ENCODE data around the gene NDST1. TPM values are rescaled to one million over a fixed set of nuclear protein-coding genes. Genes with fewer than 3 reads are reported as not detected.

Gene NDST1
- total RNA-seq, 3 donors from 2014 or later: 58.1 to 66.5 (median 60.6) TPM

- Histone ChIP-seq H3K4me1 (ENCODE audit: low read depth) (no peaks in the 10 kb centered on the region), H3K9me3 (no peaks in the 10 kb centered on the region), H3K36me3 (ENCODE audit: low read depth) (no peaks in the 10 kb centered on the region), H3K4me3 (no peak overlapping the region)
- ATAC-seq (no peak), DNase-seq (peak in 1 of 3 donors; percentile 9)
- TF ChIP-seq, protein P1, sequence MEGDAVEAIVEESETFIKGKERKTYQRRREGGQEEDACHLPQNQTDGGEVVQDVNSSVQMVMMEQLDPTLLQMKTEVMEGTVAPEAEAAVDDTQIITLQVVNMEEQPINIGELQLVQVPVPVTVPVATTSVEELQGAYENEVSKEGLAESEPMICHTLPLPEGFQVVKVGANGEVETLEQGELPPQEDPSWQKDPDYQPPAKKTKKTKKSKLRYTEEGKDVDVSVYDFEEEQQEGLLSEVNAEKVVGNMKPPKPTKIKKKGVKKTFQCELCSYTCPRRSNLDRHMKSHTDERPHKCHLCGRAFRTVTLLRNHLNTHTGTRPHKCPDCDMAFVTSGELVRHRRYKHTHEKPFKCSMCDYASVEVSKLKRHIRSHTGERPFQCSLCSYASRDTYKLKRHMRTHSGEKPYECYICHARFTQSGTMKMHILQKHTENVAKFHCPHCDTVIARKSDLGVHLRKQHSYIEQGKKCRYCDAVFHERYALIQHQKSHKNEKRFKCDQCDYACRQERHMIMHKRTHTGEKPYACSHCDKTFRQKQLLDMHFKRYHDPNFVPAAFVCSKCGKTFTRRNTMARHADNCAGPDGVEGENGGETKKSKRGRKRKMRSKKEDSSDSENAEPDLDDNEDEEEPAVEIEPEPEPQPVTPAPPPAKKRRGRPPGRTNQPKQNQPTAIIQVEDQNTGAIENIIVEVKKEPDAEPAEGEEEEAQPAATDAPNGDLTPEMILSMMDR (IDR thresholded peaks at IDR 0.05): no peak
- intact Hi-C loops (cut with DNase I, micrococcal nuclease): no loop called here
These were observed 24.2 kb downstream of the NDST1 start for GRCh38 chr5:150532151-150532550.

DNA sequence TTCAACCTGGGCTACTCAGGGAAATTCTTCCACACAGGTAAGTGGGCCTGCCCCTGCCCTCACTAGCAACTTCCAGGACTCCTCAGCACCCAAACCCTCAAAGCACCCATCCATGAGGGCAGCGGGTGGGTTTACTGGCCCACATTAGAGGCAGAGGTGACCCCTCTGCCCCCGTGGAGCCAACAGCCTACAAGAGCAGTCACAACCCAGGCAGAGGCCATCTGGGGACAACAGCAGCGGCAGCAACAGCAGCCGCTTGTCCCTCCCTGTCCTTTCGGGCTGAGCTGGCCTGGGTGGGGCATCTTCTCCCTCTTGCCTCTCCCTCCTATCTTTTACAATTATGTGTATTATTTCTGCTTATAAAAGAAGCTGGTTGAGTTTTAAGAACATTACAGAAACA lies 25.1 kb downstream of the NDST1 start:
- intact Hi-C loops (cut with DNase I, micrococcal nuclease): no loop called here
- ATAC-seq (peak; percentile 94), DNase-seq (peak in 2 of 3 donors; percentile 61 to 71)
- H3K4me3 ChIP-seq: no peak overlapping the region
- TF ChIP-seq, protein P1 (IDR thresholded peaks at IDR 0.05): no peak
- no peaks in the 10 kb centered on the region for H3K36me3 ChIP-seq (ENCODE audit: low read depth)
- H3K4me1 ChIP-seq (ENCODE audit: low read depth): no peaks in the 10 kb centered on the region
- no peaks in the 10 kb centered on the region for H3K9me3 ChIP-seq

GRCh38 chr5:150534811-150535210 lies 26.9 kb downstream of the NDST1 start:
- no peaks in the 10 kb centered on the region for H3K9me3 ChIP-seq
- intact Hi-C loops (cut with DNase I, micrococcal nuclease): no loop called here
- H3K36me3 ChIP-seq (ENCODE audit: low read depth): no peaks in the 10 kb centered on the region
- ATAC-seq (no peak), DNase-seq (peak in 1 of 3 donors; percentile 43)
- TF ChIP-seq, protein P1 (IDR thresholded peaks at IDR 0.05): no peak
- no peaks in the 10 kb centered on the region for H3K4me1 ChIP-seq (ENCODE audit: low read depth)
- H3K4me3 ChIP-seq: no peak overlapping the region

- intact Hi-C loops (cut with DNase I, micrococcal nuclease): no loop called here
- Histone ChIP-seq H3K4me1 (ENCODE audit: low read depth) (no peaks in the 10 kb centered on the region), H3K9me3 (no peaks in the 10 kb centered on the region), H3K36me3 (ENCODE audit: low read depth) (no peaks in the 10 kb centered on the region), H3K4me3 (no peak overlapping the region)
- TF ChIP-seq, protein P1 (IDR thresholded peaks at IDR 0.05): no peak
- peak in 1 of 3 donors; percentile 49 for DNase-seq
- no peak for ATAC-seq
These were observed 27.7 kb downstream of the NDST1 start for GRCh38 chr5:150535611-150536010.

- Histone ChIP-seq H3K4me1 (ENCODE audit: low read depth) (peaks cover 21% of the 10 kb centered on the region), H3K9me3 (no peaks in the 10 kb centered on the region), H3K36me3 (ENCODE audit: low read depth) (no peaks in the 10 kb centered on the region), H3K4me3 (no peak overlapping the region)
- DNase-seq (peak in 1 of 3 donors; percentile 19), ATAC-seq (no peak)
- TF ChIP-seq, protein P1 (IDR thresholded peaks at IDR 0.05): no peak
- intact Hi-C loops (cut with DNase I, micrococcal nuclease): no loop called here
These were observed 30.3 kb downstream of the NDST1 start for GRCh38 chr5:150538007-150538917.
